Occipital lobe (tissue), 2 donors: ENCODE results near the gene EIF5A2. TPM values are rescaled to one million over a fixed set of nuclear protein-coding genes. Genes with fewer than 3 reads are reported as not detected.
"Not testable (repeated sequence)": the region's sequence is repeated elsewhere in the genome, so short reads cannot be mapped to it uniquely, and the experiment has no call there.

Experiments used
- DNase-seq: peaks from one replicate; lab custom pipeline; 2025; lab: John Stamatoyannopoulos, UW
- total RNA-seq: library from RNA; depleted of rRNA; stranded (reverse); fragments of >200 nt; gene quantifications from one replicate; pipeline ENCODE4 v1.2.3, GENCODE V29; 2014

The EIF5A2 gene
- total RNA-seq, 1 donor from 2014 or later, result 9.5 TPM

GRCh38 chr3:170897199-170897598 lies 11.2 kb downstream of the EIF5A2 start:
- DNase-seq, result not testable (repeated sequence)

GRCh38 chr3:170896781-170897180 lies 11.7 kb downstream of the EIF5A2 start:
- DNase-seq, result no peak

- not testable (repeated sequence) for DNase-seq
Measured at GRCh38 chr3:170896333-170896732, 12.1 kb downstream of the EIF5A2 start.

- no peak for DNase-seq
Measured at GRCh38 chr3:170893895-170894294, 14.5 kb downstream of the EIF5A2 start.

- DNase-seq, result no peak
Measured at GRCh38 chr3:170889630-170890029, 18.8 kb downstream of the EIF5A2 start.

- no peak for DNase-seq
Measured at GRCh38 chr3:170889132-170889531, 19.3 kb downstream of the EIF5A2 start.

GRCh38 chr3:170884109-170884930 lies 24.1 kb downstream of the EIF5A2 start:
- DNase-seq, result not testable (repeated sequence)

- DNase-seq, result not testable (repeated sequence)
Measured at GRCh38 chr3:170878688-170879087, 29.7 kb downstream of the EIF5A2 start.

- DNase-seq, result not testable (repeated sequence)
Measured at GRCh38 chr3:170877311-170877710, 31.1 kb downstream of the EIF5A2 start.

- DNase-seq, result no peak
Measured at GRCh38 chr3:170876537-170876936, 31.9 kb downstream of the EIF5A2 start.

- no peak for DNase-seq
Measured at GRCh38 chr3:170869645-170870593, 38.5 kb downstream of the EIF5A2 start, which contains the start of gene RPL22L1. Gene RPL22L1, minus strand, starts transcription at chr3:170870195. Its CDS starts 28 bp downstream, at chr3:170870167.

- DNase-seq, result no peak
Measured at GRCh38 chr3:170869239-170869590, 39.2 kb downstream of the EIF5A2 start.

- no peak for DNase-seq
Measured at GRCh38 chr3:170868577-170869238, 39.7 kb downstream of the EIF5A2 start.

GRCh38 chr3:170867143-170867937 lies 41.1 kb downstream of the EIF5A2 start:
- DNase-seq, result no peak

- DNase-seq, result no peak
Measured at GRCh38 chr3:170866499-170866898, 41.9 kb downstream of the EIF5A2 start.

GRCh38 chr3:170865209-170866094 lies 43.0 kb downstream of the EIF5A2 start:
- DNase-seq, result no peak

GRCh38 chr3:170864525-170865208 lies 43.8 kb downstream of the EIF5A2 start:
- no peak for DNase-seq

- DNase-seq, result no peak
Measured at GRCh38 chr3:170863816-170864215, 44.6 kb downstream of the EIF5A2 start.
